HepG2 (cell line): ENCODE results near the gene UTF1. TPM values are rescaled to one million over a fixed set of nuclear protein-coding genes. Genes with fewer than 3 reads are reported as not detected.

Source experiments
- ATAC-seq: fragments of 200-7000 bp; cut with Tn5 transposase; 3 replicates; pipeline ENCODE4 v1.9.1; 2020; ENCODE audit warnings: mild to moderate bottlenecking, moderate library complexity
- BruUV-seq: library from RNA; stranded (reverse); fragments of 400-500 nt; replicated peaks from 2 replicates; lab custom pipeline; 2021; lab: Mats Ljungman, UMichigan
- CTCF ChIA-PET: fragments of 300-600 bp; formaldehyde crosslinking; extraction: SDS; loops from one replicate; lab custom pipeline; 2021; ENCODE audit warnings: low total read pairs, inconsistent platforms, low intra/inter-chr PET ratio; lab: Yijun Ruan, JAX
- POLR2A ChIA-PET: fragments of 350-600 bp; sonication (Branson Sonifier 250); formaldehyde crosslinking; loops from one replicate; lab custom pipeline; 2020; ENCODE audit warnings: antibody characterized with exemption, inconsistent platforms; lab: Yijun Ruan, JAX
- DNase-seq: peaks from one replicate; pipeline ENCODE4 v3.0.0-alpha.2; 2015; ENCODE audit warnings: low spot score
- FAIRE-seq: peaks from 3 replicates; lab custom pipeline; 2011; peaks lifted over from hg19 to GRCh38; lab: Jason Lieb, UNC
- H2AFZ ChIP-seq: one replicate; pipeline ENCODE4 v1.6.1; 2011; ENCODE audit warnings: low read length, inconsistent platforms
- H3K27ac ChIP-seq: fragments of 300-600 bp; 3 replicates; pipeline ENCODE4 v1.8.0; 2011; ENCODE audit warnings: mixed run types, mild to moderate bottlenecking, mixed read lengths, low read length, inconsistent platforms; ENCODE audit not compliant: insufficient read depth; ENCODE audit errors: extremely low read length
- H3K27me3 ChIP-seq, 2 experiments: fragments of 200-600 bp in 1 of 2; 2 replicates in 1 of 2; 3 replicates in 1 of 2; pipeline versions ENCODE4 v1.6.0 to v1.8.0; 2011; ENCODE audit warnings: low read length in 2 of 2, mild to moderate bottlenecking in 2 of 2, moderate library complexity in 2 of 2, inconsistent platforms in 1 of 2; ENCODE audit not compliant: insufficient read depth in 2 of 2, control insufficient read depth in 1 of 2
- H3K36me3 ChIP-seq, 2 experiments: fragments of 200-600 bp in 1 of 2; replicated peaks in 1 of 2; 2 replicates in 1 of 2; 3 replicates in 1 of 2; pipeline versions ENCODE4 v1.5.1 to v1.8.0; 2011; ENCODE audit warnings: low read length in 2 of 2, inconsistent platforms in 1 of 2; ENCODE audit not compliant: insufficient read depth in 2 of 2, control insufficient read depth in 1 of 2
- H3K4me1 ChIP-seq: 2 replicates; pipeline ENCODE4 v1.5.1; 2012; ENCODE audit warnings: low read length, inconsistent platforms; ENCODE audit not compliant: insufficient read depth
- H3K4me2 ChIP-seq: 2 replicates; pipeline ENCODE4 v1.6.0; 2011; ENCODE audit warnings: low read depth, low read length, inconsistent platforms
- H3K4me3 ChIP-seq, 3 experiments: fragments of 200-600 bp in 1 of 3; sonication (generic), shearing (Covaris generic) in 1 of 3; replicated peaks in 1 of 3; 2 replicates each; pipeline ENCODE4 v1.5.1; 2011 to 2016; ENCODE audit warnings: low read length in 3 of 3, inconsistent platforms in 2 of 3, low read depth in 2 of 3, mild to moderate bottlenecking in 2 of 3, control low read depth in 1 of 3, mixed read lengths in 1 of 3; ENCODE audit not compliant: insufficient read depth in 1 of 3
- H3K79me2 ChIP-seq: one replicate; pipeline ENCODE4 v1.6.1; 2011; ENCODE audit warnings: low read length, inconsistent platforms; ENCODE audit not compliant: insufficient read depth
- H3K9ac ChIP-seq: 2 replicates; pipeline ENCODE4 v1.6.0; 2011; ENCODE audit warnings: mild to moderate bottlenecking, low read depth, low read length, inconsistent platforms; ENCODE audit not compliant: insufficient read depth
- H3K9me3 ChIP-seq: 2 replicates; pipeline ENCODE4 v1.5.1; 2012; ENCODE audit warnings: mild to moderate bottlenecking, low read length
- H4K20me1 ChIP-seq: 2 replicates; pipeline ENCODE4 v1.6.0; 2011; ENCODE audit warnings: inconsistent platforms, mild to moderate bottlenecking, low read length, moderate library complexity; ENCODE audit not compliant: insufficient read depth
- BHLHE40 ChIP-seq: IDR thresholded peaks from 2 replicates; pipeline ENCODE4 v1.6.1; 2011; ENCODE audit warnings: low read length, improper control_type of control experiment
- CREB1 ChIP-seq, 2 experiments: fragments of 450-650 bp in 1 of 2; IDR thresholded peaks; 2 replicates each; pipeline ENCODE4 v1.6.1; 2016 to 2017; ENCODE audit warnings: control low read depth in 1 of 2, mild to moderate bottlenecking in 1 of 2, missing compliant biosample characterization in 1 of 2, missing genetic modification characterization in 1 of 2
- MNT ChIP-seq: fragments of 450-650 bp; IDR thresholded peaks from 2 replicates; pipeline ENCODE4 v1.6.1; 2016
- PREB ChIP-seq: sonication (generic); formaldehyde crosslinking; IDR thresholded peaks from 2 replicates; pipeline ENCODE4 v1.4.0; 2020; ENCODE audit warnings: missing genetic modification reagents
- RAD51 ChIP-seq: fragments of 450-650 bp; IDR thresholded peaks from 2 replicates; pipeline ENCODE4 v1.6.1; 2016; ENCODE audit warnings: borderline replicate concordance
- U2AF2 ChIP-seq: fragments of 200-400 bp; formaldehyde crosslinking; IDR thresholded peaks from 2 replicates; pipeline ENCODE4 v1.6.1; 2017; ENCODE audit warnings: low read depth, mild to moderate bottlenecking, low read length
- USF2 ChIP-seq, 2 experiments: sonication (generic) in 1 of 2; formaldehyde crosslinking in 1 of 2; IDR thresholded peaks; 2 replicates each; pipeline versions ENCODE4 v1.5.1 to v1.6.1; 2011 to 2020; ENCODE audit warnings: borderline replicate concordance in 1 of 2, low read depth in 1 of 2, low read length in 1 of 2, mild to moderate bottlenecking in 1 of 2, missing genetic modification reagents in 1 of 2, moderate library complexity in 1 of 2
- WGBS: methylation state at CpG from one replicate; pipeline ENCODE4 v1.1.6; 2017; ENCODE audit warnings: low lambda C conversion rate; 5-methylcytosine and 5-hydroxymethylcytosine counted together
- in situ Hi-C: cut with HindIII; loops from 2 replicates; pipeline ENCODE4 v1.10.0; 2017; ENCODE audit warnings: low pct_unique_long_range_greater_than_20kb; ENCODE audit not compliant: extremely low pct_ligation_motif_present
- intact Hi-C: fragments of 100-400 bp; cut with micrococcal nuclease; formaldehyde crosslinking; loops from one replicate; pipeline ENCODE4 v1.10.0; 2022; ENCODE audit not compliant: unreplicated experiment
- polyA plus RNA-seq, 8 experiments: library from polyadenylated mRNA; depleted of rRNA in 3 of 8; stranded (reverse) in 7 of 8; unstranded in 1 of 8; fragments of >200 nt; fragmentation: Illumina TruSeq in 4 of 8; extraction: Trizol in 4 of 8; gene quantifications; 2 replicates each; pipeline versions ENCODE4 v1.2.1 to v1.2.3, GENCODE V29; 2011 to 2016; ENCODE audit warnings: low read depth in 4 of 8, missing spikeins in 1 of 8, mixed read lengths in 1 of 8; ENCODE audit not compliant: insufficient read depth in 1 of 8
- total RNA-seq, 5 experiments: library from RNA; depleted of rRNA; stranded (reverse); fragments of >200 nt; fragmentation: Illumina TruSeq; extraction: Trizol; gene quantifications; 2 replicates each; pipeline ENCODE4 v1.2.3, GENCODE V29; 2016; ENCODE audit warnings: low read depth in 1 of 5

Gene UTF1
- total and polyA plus RNA-seq, 2 of the 13 experiments (the other 11 are each of a cell fraction or from before 2014, with no cell fraction given): not detected

GRCh38 chr10:133242611-133243356 lies 12.8 kb downstream of the UTF1 start:
- FAIRE-seq: no peak
- H3K9ac ChIP-seq: no peak overlapping the region
- TF ChIP-seq MNT (peak; percentile 94), RAD51 (peak; percentile 27; the same call in 1 of the 2 replicates), PREB (CRISPR knock-in tag) (no peak), BHLHE40 (peak; percentile 70), CREB1 (IDR thresholded peaks at IDR 0.05) (peak; percentile 31; the same call in 1 of the 2 replicates), CREB1 (CRISPR knock-in tag; IDR thresholded peaks at IDR 0.05) (no peak), USF2 (IDR thresholded peaks at IDR 0.05; ENCODE audit: low read depth, low read length) (peak; percentile 60; the same call in 1 of the 2 replicates), USF2 (CRISPR knock-in tag; IDR thresholded peaks at IDR 0.05; ENCODE audit: borderline replicate concordance) (no peak), U2AF2 (no peak)
- TF ChIP-seq, all 625 proteins: peak for 5

More at GRCh38 chr10:133242611-133243356, 12.8 kb downstream of the UTF1 start:
- DNase-seq: no peak
- Histone ChIP-seq H3K4me1 (peaks cover 23% of the 10 kb centered on the region), H3K27ac (no peak overlapping the region), H3K4me3 (no peak overlapping the region), H3K36me3 (no peaks in the 10 kb centered on the region), H4K20me1 (no peaks in the 10 kb centered on the region), H3K79me2 (no peaks in the 10 kb centered on the region), H2AFZ (no peak overlapping the region), H3K9me3 (no peaks in the 10 kb centered on the region), H3K4me2 (no peak overlapping the region), H3K27me3 (peaks cover 18 to 67% of the 10 kb centered on the region in 2 experiments)
- intact Hi-C loops (no loop called here), in situ Hi-C loops (no loop called here)
- no peak for ATAC-seq
- ChIA-PET CTCF (no interaction called here), POLR2A (no interaction called here)
- no TSS peak for BruUV-seq
- WGBS: 25% methylated on average over 16 of the region's 27 CpGs
